ENCODE results near the gene LMF1. TPM values are rescaled to one million over a fixed set of nuclear protein-coding genes. Genes with fewer than 3 reads are reported as not detected.

The LMF1 gene
- total and polyA plus RNA-seq, 2 donors (not counting 1 experiment from before 2014, with no cell fraction given), result 36.4 to 63.2 TPM

DNA sequence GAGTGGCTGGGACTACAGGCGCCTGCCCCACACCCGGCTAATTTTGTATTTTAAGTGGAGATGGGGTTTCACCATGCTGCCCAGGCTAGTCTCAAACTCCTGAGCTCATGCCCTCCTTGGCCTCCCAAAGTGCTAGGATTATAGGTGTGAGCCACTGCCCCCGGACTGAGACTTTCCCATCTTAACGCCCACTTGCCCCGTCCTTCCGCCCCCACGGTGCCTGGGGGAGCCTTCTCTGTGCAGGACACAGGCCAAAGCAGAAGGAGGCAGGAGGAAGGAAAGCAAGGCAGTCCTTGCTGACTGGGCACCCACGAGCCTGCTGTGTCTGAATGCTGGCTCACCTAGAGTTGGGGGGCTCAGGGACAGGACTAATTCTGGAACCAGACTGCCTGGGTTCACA lies 152.7 kb downstream of the LMF1 start:
- Histone ChIP-seq H3K9me3 (ENCODE audit: control extremely low read depth in 1 of 3, control insufficient read depth in 2 of 3, insufficient read depth in 1 of 3, low read length in 2 of 3) (peaks cover 0 to 19% (median 0%) of the 10 kb centered on the region in 3 donors), H3K36me3 (replicated peaks in 1 of 2; ENCODE audit: control extremely low read depth in 1 of 2, control insufficient read depth in 1 of 2, extremely low read depth in 1 of 2, insufficient read depth in 2 of 2, low read length in 1 of 2) (no peaks in the 10 kb centered on the region), H3K4me2 (replicated peaks; ENCODE audit: low read depth, low read length, poor library complexity, severe bottlenecking) (no peak overlapping the region), H3K27me3 (replicated peaks in 1 of 4; ENCODE audit: control extremely low read depth in 1 of 4, control insufficient read depth in 3 of 4, insufficient read depth in 4 of 4, low read length in 3 of 4) (peaks cover 0 to 52% (median 10%) of the 10 kb centered on the region in 4 experiments), H3K79me2 (ENCODE audit: control insufficient read depth, insufficient read depth, low read length) (no peaks in the 10 kb centered on the region), H3K4me1 (ENCODE audit: control insufficient read depth in 2 of 2, insufficient read depth in 2 of 2, low read length in 2 of 2) (peaks cover 3 to 16% of the 10 kb centered on the region in 2 donors), H4K20me1 (ENCODE audit: control insufficient read depth, insufficient read depth, low read length, poor library complexity, severe bottlenecking) (no peaks in the 10 kb centered on the region), H3K27ac (ENCODE audit: low read length in 2 of 2) (no peak overlapping the region), H3K4me3 (ENCODE audit: control extremely low read depth in 1 of 5, extremely low read depth in 1 of 5, insufficient read depth in 1 of 5, low read depth in 2 of 5, low read length in 4 of 5) (no peak overlapping the region), H3K9ac (ENCODE audit: low read length) (no peak overlapping the region), H2AFZ (ENCODE audit: insufficient read depth, low read depth, low read length, poor library complexity, severe bottlenecking) (no peak overlapping the region)
- DNase-seq (no peak), ATAC-seq (ENCODE audit: low read depth) (no peak)
- CTCF ChIA-PET, result no interaction called here
- no peak overlapping the region for H3K27ac Mint-ChIP-seq
- POLR2A ChIA-PET, result no interaction called here
- intact Hi-C loops (cut with micrococcal nuclease), result no loop called here
- peaks cover 15% of the 10 kb centered on the region for H3K4me1 Mint-ChIP-seq
- H3K27me3 Mint-ChIP-seq, result peaks cover 27% of the 10 kb centered on the region
- H3K4me3 Mint-ChIP-seq, result no peak overlapping the region
- no peaks in the 10 kb centered on the region for H3K9me3 Mint-ChIP-seq (ENCODE audit: insufficient read depth)
- TF ChIP-seq EZH2 (IDR thresholded peaks at IDR 0.05; ENCODE audit: borderline replicate concordance, insufficient read depth, low read depth, low read length, poor library complexity, severe bottlenecking) (no peak), CTCF (IDR thresholded peaks at IDR 0.05) (no peak)
- 89% methylated on average over 7 of the region's 8 CpGs for WGBS (ENCODE audit: insufficient coverage)

DNA sequence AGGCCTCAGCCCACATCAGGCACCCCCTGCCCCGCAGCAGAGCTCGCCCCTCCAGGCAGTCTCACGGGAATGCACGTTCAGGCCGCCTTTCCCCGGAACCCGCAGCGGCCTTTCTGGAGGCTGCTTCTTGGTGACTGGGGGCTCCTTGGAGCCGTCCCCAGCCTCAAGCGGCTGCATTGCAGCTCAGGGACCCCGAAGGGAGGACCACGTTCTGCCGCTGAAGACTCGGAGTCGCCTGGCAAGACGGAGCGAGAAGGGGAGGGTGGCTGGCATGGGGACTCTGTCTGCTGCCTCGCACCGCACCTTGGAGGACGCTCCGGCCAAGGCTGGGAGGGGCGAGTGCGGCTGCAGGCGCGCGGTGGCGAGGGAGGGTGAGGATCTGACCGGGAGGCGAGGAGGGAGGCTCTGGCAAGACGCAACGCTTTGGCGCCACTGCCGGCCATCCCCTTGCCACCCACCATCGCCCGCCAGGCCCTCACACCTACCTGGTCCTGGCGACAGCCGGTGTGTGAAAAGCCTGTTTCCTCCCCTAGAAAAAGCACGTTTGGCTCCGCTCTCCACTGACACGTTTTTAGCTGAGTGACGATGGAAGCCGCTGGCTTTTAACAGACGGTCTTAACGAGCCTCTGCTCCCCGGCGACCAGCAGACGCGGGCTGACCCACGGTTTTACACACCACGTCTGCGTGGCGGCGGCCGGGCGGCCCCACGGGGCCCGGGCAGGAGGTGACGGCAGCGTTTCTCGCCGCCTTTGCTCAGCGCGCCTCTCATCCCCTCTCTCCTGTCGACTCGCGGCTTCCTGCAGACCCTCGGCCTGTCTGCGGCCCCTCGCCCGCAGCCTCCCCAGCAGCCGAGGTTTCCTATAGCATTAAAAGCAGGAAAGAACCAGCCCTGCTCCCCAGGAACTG lies 153.5 kb downstream of the LMF1 start:
- Mint-ChIP-seq H3K9me3 (ENCODE audit: insufficient read depth) (no peaks in the 10 kb centered on the region), H3K27me3 (peaks cover 32% of the 10 kb centered on the region), H3K27ac (no peak overlapping the region), H3K4me3 (no peak overlapping the region), H3K4me1 (peaks cover 15% of the 10 kb centered on the region)
- peaks cover 0 to 23% (median 0%) of the 10 kb centered on the region in 3 donors for H3K9me3 ChIP-seq (ENCODE audit: control extremely low read depth in 1 of 3, control insufficient read depth in 2 of 3, insufficient read depth in 1 of 3, low read length in 2 of 3)
- CTCF ChIA-PET, result no interaction called here
- H3K27ac ChIP-seq (ENCODE audit: low read length in 2 of 2), result no peak overlapping the region
- no peaks in the 10 kb centered on the region for H3K79me2 ChIP-seq (ENCODE audit: control insufficient read depth, insufficient read depth, low read length)
- peak overlapping the region; percentile 46 for H2AFZ ChIP-seq (ENCODE audit: insufficient read depth, low read depth, low read length, poor library complexity, severe bottlenecking)
- H4K20me1 ChIP-seq (ENCODE audit: control insufficient read depth, insufficient read depth, low read length, poor library complexity, severe bottlenecking), result no peaks in the 10 kb centered on the region
- H3K4me1 ChIP-seq (ENCODE audit: control insufficient read depth in 2 of 2, insufficient read depth in 2 of 2, low read length in 2 of 2), result peaks cover 3 to 16% of the 10 kb centered on the region in 2 donors
- ATAC-seq (ENCODE audit: low read depth) (no peak), DNase-seq (no peak)
- peak overlapping the region; percentile 37 for H3K4me2 ChIP-seq (replicated peaks; ENCODE audit: low read depth, low read length, poor library complexity, severe bottlenecking)
- no peaks in the 10 kb centered on the region for H3K36me3 ChIP-seq (replicated peaks in 1 of 2; ENCODE audit: control extremely low read depth in 1 of 2, control insufficient read depth in 1 of 2, extremely low read depth in 1 of 2, insufficient read depth in 2 of 2, low read length in 1 of 2)
- POLR2A ChIA-PET, result no interaction called here
- H3K27me3 ChIP-seq (replicated peaks in 1 of 4; ENCODE audit: control extremely low read depth in 1 of 4, control insufficient read depth in 3 of 4, insufficient read depth in 4 of 4, low read length in 3 of 4), result peaks cover 0 to 58% (median 12%) of the 10 kb centered on the region in 4 experiments
- intact Hi-C loops (cut with micrococcal nuclease), result no loop called here
- H3K4me3 ChIP-seq (ENCODE audit: control extremely low read depth in 1 of 5, extremely low read depth in 1 of 5, insufficient read depth in 1 of 5, low read depth in 2 of 5, low read length in 4 of 5), result no peak overlapping the region
- H3K9ac ChIP-seq (ENCODE audit: low read length), result no peak overlapping the region
- 70% methylated on average over 70 of the region's 71 CpGs for WGBS (ENCODE audit: insufficient coverage)
- TF ChIP-seq EZH2 (IDR thresholded peaks at IDR 0.05; ENCODE audit: borderline replicate concordance, insufficient read depth, low read depth, low read length, poor library complexity, severe bottlenecking), result no peak
- TF ChIP-seq CTCF (IDR thresholded peaks at IDR 0.05), result no peak

Measured in B cell (primary cell).